Kidney (tissue), 14 donors: ENCODE measurements around the gene CUX1. TPM values are rescaled to one million over a fixed set of nuclear protein-coding genes. Genes with fewer than 3 reads are reported as not detected.
"Not testable (repeated sequence)": the region's sequence is repeated elsewhere in the genome, so short reads cannot be mapped to it uniquely, and the experiment has no call there.

ENCODE experiments used
- DNase-seq, 5 donors: peaks; one replicate each; pipeline ENCODE4 v3.0.0-alpha.2; 2013 to 2020
- FAIRE-seq: peaks from 2 replicates; lab custom pipeline; 2012; peaks lifted over from hg19 to GRCh38; lab: Jason Lieb, UNC
- H3K27ac ChIP-seq, 2 donors: one replicate each; pipeline ENCODE4 v1.7.0; 2013; ENCODE audit warnings: low read depth in 2 of 2, low read length in 2 of 2, inconsistent platforms in 1 of 2
- H3K27me3 ChIP-seq: one replicate; pipeline ENCODE4 v1.7.1; 2013; ENCODE audit warnings: low read length, inconsistent platforms; ENCODE audit not compliant: control insufficient read depth, insufficient read depth
- H3K36me3 ChIP-seq, 3 donors: one replicate each; pipeline versions ENCODE4 v1.7.0 to v1.7.1; 2013; ENCODE audit warnings: low read length in 3 of 3, control low read depth in 1 of 3, inconsistent platforms in 1 of 3; ENCODE audit not compliant: insufficient read depth in 3 of 3, control insufficient read depth in 2 of 3
- H3K4me1 ChIP-seq, 3 donors: one replicate each; pipeline versions ENCODE4 v1.7.0 to v1.7.1; 2013; ENCODE audit warnings: low read length in 3 of 3, inconsistent platforms in 1 of 3, low read depth in 1 of 3; ENCODE audit not compliant: control insufficient read depth in 2 of 3, insufficient read depth in 2 of 3
- H3K4me3 ChIP-seq, 3 donors: one replicate each; pipeline versions ENCODE4 v1.7.0 to v1.8.1; 2013; ENCODE audit warnings: low read length in 3 of 3, control low read depth in 1 of 3, inconsistent platforms in 1 of 3
- H3K9ac ChIP-seq, 3 donors: one replicate each; pipeline versions ENCODE4 v1.7.0 to v1.7.1; 2013; ENCODE audit warnings: low read length in 3 of 3, control low read depth in 1 of 3, inconsistent platforms in 1 of 3
- H3K9me3 ChIP-seq, 3 donors: one replicate each; pipeline versions ENCODE4 v1.7.0 to v1.7.1; 2013; ENCODE audit warnings: low read length in 3 of 3, control low read depth in 1 of 3, inconsistent platforms in 1 of 3; ENCODE audit not compliant: control insufficient read depth in 2 of 3, insufficient read depth in 1 of 3
- intact Hi-C: fragments of 100-400 bp; cut with DNase I; formaldehyde crosslinking; loops from one replicate; pipeline ENCODE4 v1.11.1; 2022
- microRNA-seq: library from miRNA; unstranded; fragments of <30 nt; microRNA quantifications from one replicate; pipeline ENCODE4 v1.2.0, GENCODE V29; 2020
- polyA plus RNA-seq: library from polyadenylated mRNA; stranded (reverse); fragments of 350-450 nt; fragmentation: Illumina TruSeq; extraction: RNeasy Lipid Tissue Mini Kit (QIAGEN cat#74804); gene quantifications from one replicate; pipeline ENCODE4 v1.2.3, GENCODE V29; 2014; ENCODE audit warnings: low read depth, low replicate concordance; ENCODE audit not compliant: insufficient read depth
- total RNA-seq: library from RNA; stranded (reverse); fragmentation: NEBNext Ultra II Directional; extraction: Animal tissue kit (Norgen Biotek cat#: 25700); gene quantifications from one replicate; pipeline ENCODE4 v1.2.1, GENCODE V29; 2021
- TF ChIP-seq, protein P1 (sequence below): IDR thresholded peaks from 3 replicates; pipeline ENCODE4 v1.5.1; 2012; ENCODE audit warnings: mild to moderate bottlenecking, moderate library complexity, borderline replicate concordance; ENCODE audit not compliant: insufficient read depth; ENCODE audit errors: extremely low read depth
- donor health status: control.
- donor health status: control.
- donor health status: control.
- donor health status: control.
- donor health status: control.
- donor health status: DM: yes; HTN: yes; CAD: no.
- donor health status: Normal renal cell carcinoma (clear cell type).

CUX1 gene
- total and polyA plus RNA-seq, 2 donors from 2014 or later: 71.4 to 126 TPM

DNA sequence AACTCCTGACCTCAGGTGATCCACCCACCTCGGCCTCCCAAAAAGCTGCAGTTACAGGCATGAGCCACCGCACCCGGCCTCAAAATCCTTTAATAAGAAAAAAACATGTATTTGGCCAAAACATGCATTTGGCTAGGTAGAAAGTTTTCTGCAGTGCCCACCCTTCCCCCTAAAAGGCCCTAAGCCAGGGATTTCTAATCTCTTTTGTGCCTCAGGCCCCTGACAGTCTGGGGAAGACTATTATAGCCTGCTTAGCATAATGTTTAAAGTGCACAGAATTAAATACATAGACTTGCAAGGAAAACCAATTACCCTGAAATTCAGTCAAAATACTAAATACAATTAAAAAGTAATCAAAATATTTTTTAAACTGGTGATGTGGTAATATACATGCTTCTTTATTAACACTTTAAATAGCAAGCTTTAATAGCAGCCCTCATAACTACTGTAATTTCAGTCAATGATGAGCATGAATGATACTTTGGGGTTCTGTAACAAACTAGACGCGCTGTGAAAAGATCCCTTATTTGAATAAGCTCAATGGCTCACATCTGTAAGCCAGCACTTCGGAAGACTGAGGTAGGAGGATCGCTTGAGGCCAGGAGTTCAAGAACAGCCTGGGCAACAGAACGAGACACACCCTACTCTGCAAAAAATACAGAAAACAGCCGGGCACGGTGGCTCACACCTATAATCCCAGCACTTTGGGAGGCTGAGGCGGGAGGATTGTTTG lies 508.9 kb downstream of the CUX1 start:
- Histone ChIP-seq H3K4me1 (no peaks in the 10 kb centered on the region), H3K27ac (no peak overlapping the region), H3K36me3 (no peaks in the 10 kb centered on the region), H3K27me3 (no peaks in the 10 kb centered on the region), H3K4me3 (no peak overlapping the region), H3K9ac (no peak overlapping the region), H3K9me3 (no peaks in the 10 kb centered on the region)
- DNase-seq: no peak
- TF ChIP-seq, protein P1, sequence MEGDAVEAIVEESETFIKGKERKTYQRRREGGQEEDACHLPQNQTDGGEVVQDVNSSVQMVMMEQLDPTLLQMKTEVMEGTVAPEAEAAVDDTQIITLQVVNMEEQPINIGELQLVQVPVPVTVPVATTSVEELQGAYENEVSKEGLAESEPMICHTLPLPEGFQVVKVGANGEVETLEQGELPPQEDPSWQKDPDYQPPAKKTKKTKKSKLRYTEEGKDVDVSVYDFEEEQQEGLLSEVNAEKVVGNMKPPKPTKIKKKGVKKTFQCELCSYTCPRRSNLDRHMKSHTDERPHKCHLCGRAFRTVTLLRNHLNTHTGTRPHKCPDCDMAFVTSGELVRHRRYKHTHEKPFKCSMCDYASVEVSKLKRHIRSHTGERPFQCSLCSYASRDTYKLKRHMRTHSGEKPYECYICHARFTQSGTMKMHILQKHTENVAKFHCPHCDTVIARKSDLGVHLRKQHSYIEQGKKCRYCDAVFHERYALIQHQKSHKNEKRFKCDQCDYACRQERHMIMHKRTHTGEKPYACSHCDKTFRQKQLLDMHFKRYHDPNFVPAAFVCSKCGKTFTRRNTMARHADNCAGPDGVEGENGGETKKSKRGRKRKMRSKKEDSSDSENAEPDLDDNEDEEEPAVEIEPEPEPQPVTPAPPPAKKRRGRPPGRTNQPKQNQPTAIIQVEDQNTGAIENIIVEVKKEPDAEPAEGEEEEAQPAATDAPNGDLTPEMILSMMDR: no peak
- no peak for FAIRE-seq
- intact Hi-C loops: no loop called here

DNA sequence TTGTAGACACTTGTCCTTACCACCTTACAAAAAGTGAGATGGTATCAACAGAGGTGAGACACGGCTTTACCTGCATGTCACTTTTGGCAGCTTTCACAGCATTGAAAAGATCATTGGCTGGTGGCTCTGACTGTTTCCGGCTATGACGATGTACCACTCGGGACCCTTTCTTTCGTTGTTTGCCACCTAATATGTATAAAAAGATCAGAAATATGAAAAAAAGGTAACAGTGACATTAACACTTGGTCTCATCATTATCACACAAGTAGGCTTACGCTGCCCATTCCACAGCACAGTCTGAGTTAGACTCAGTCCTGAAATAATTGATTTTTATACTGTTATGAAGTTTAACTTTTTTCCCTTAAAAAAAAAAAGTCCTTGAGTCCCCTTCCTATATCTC lies 509.8 kb downstream of the CUX1 start:
- H3K9me3 ChIP-seq, H3K9ac ChIP-seq, intact Hi-C loops, DNase-seq, H3K4me3 ChIP-seq, H3K27ac ChIP-seq, FAIRE-seq, H3K27me3 ChIP-seq, H3K4me1 ChIP-seq, H3K36me3 ChIP-seq: not testable (repeated sequence)

DNA sequence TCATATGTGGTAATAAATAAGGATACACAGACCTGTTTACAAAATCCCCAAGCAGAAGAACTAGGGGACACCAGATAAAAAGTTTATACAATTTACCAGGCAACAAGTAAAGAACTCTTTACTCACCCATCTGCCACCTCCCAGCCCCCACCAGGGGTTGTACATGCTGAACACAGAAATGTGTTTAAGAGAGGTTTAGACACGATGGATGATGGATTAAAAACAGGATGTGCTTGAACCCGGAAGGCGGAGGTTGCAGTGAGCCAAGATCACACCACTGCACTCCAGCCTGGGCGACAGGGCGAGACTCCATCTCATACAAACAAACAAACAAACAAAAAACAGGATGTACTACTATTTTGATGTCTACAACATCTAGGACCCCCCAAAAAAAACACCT lies 511.4 kb downstream of the CUX1 start:
- intact Hi-C loops, H3K27ac ChIP-seq, H3K4me1 ChIP-seq, H3K9ac ChIP-seq, FAIRE-seq, H3K4me3 ChIP-seq, DNase-seq, H3K36me3 ChIP-seq, H3K27me3 ChIP-seq, H3K9me3 ChIP-seq: not testable (repeated sequence)

DNA sequence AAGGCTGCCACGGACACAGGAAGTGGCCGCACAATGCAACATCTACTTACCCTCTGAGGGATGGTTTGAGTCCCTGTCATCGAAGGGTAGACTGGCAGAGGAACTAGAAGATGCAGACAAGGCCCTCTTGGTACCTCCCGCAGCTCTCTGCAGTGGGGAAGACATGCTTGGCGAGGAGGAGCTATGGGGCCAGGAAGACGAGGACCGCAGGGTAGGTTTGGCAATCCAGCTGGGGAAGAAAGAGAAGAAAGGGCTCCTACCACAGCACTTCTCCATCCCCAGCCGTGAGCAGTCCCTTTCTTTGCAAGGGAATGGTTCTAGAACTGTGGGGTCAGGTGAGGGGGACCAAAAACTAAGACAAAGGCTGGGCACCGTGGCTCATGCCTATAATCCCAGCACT lies 511.9 kb downstream of the CUX1 start:
- H3K9me3 ChIP-seq, H3K36me3 ChIP-seq, H3K4me1 ChIP-seq, intact Hi-C loops, H3K27ac ChIP-seq, DNase-seq, H3K4me3 ChIP-seq, H3K9ac ChIP-seq, FAIRE-seq, H3K27me3 ChIP-seq: not testable (repeated sequence)

DNA sequence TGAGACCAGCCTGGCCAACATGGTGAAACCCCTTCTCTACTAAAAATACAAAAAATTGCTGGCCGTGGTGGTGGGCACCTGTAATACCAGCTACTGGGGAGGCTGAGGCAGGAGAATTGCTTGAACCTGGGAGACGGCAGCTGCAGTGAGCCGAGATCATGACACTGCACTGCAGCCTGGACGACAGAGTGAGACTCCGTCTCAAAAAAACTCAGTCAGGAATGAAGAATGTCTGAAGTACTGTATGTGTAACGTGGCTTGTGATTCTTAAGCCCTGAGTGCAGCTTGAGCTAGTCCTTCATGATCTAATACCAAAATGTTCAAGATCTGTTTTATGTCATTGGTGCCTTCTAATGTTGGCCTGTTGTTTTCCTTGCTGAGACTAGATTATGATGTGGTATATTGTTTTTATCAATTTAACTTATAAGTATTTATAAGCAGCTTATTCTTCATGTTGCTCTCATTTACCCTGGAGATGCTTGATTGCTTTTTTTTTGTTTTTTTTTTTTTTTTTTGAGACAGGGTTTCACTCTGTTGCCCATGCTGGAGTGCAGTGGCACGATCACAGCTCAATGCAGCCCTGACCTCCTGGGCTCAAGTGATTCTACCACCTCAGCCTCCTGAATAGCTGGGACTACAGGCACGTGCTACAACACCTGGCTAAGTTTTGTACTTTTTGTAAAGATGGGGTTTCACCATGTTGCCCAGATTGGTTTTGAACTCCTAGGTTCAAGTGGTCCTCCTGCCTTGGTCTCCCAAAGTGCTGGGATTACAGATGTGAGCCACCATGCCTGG lies 513.4 kb downstream of the CUX1 start:
- H3K4me1 ChIP-seq, DNase-seq, H3K4me3 ChIP-seq, FAIRE-seq, H3K27me3 ChIP-seq, H3K36me3 ChIP-seq, intact Hi-C loops, H3K9ac ChIP-seq, H3K9me3 ChIP-seq, H3K27ac ChIP-seq: not testable (repeated sequence)

Small RNA genes lying within 50 kb of the gene (microRNA-seq; reads per million reads assigned to microRNA genes)
- gene MIR4285: not detected

Other genes with a start within 250 kb of the CUX1 start
- gene MYL10, start 188.3 kb upstream of the CUX1 start, total RNA-seq: not detected
- not detected for gene MYL10, start 188.3 kb upstream of the CUX1 start, polyA plus RNA-seq